ENCODE measurements around the gene FHDC1. TPM values are rescaled to one million over a fixed set of nuclear protein-coding genes. Genes with fewer than 3 reads are reported as not detected.

Gene FHDC1
- total RNA-seq, 1 experiment from 2014 or later: 18.1 TPM

DNA sequence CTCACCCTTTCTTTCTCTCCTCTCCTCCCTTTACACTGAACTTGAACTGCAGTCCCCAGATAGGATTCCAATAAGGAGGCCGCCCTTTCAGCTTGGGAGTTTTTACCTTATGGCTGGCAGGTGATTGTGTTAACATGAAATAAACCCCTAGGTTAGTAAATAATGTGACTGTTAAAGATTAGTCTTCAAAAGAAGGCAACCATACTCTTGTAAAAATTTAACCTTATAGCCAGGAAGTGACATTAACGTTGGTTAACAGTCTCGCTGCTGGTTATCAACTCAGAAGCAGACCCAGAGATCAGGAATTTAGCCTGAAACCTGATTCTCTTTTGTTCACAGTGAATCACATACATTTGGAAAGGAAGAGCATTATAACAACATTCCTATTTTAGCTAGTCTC lies 15.2 kb downstream of the FHDC1 start:
- ATAC-seq (peak; percentile 45), DNase-seq (ENCODE audit: low spot score) (no peak)
- Mint-ChIP-seq H3K36me3 (peaks cover 45% of the 10 kb centered on the region), H3K4me3 (peak overlapping the region; percentile 10), H3K9me3 (no peaks in the 10 kb centered on the region), H3K27ac (peak overlapping the region; percentile 98), H3K27me3 (ENCODE audit: low read depth) (no peaks in the 10 kb centered on the region), H3K4me1 (peaks cover 65% of the 10 kb centered on the region)
- ChIA-PET POLR2A (no interaction called here), CTCF (interaction anchor here (1.0 to 2.9 kb wide), 3 partner anchors 15 to 132 kb away, joined by 3 to 26 read pairs (median 15); partner anchors contain the start of gene FHDC1)
- TF ChIP-seq CREB1 (CRISPR knock-in tag; IDR thresholded peaks at IDR 0.05) (no peak), ZNF317 (CRISPR knock-in tag; IDR thresholded peaks at IDR 0.05; ENCODE audit: borderline replicate concordance, low read depth) (no peak), SP1 (CRISPR knock-in tag; conservative IDR thresholded peaks at IDR 0.05) (no peak), ZNF232 (CRISPR knock-in tag; IDR thresholded peaks at IDR 0.05) (no peak), TEAD4 (CRISPR knock-in tag; IDR thresholded peaks at IDR 0.05) (no peak), ATF1 (CRISPR knock-in tag; IDR thresholded peaks at IDR 0.05) (no peak), SMAD3 (CRISPR knock-in tag; IDR thresholded peaks at IDR 0.05; ENCODE audit: borderline replicate concordance) (no peak), FOXJ3 (CRISPR knock-in tag; IDR thresholded peaks at IDR 0.05; ENCODE audit: borderline replicate concordance) (no peak), CBFB (CRISPR knock-in tag; IDR thresholded peaks at IDR 0.05; ENCODE audit: low read depth) (no peak), ZNF219 (CRISPR knock-in tag; IDR thresholded peaks at IDR 0.05; ENCODE audit: borderline replicate concordance) (no peak), ZBTB21 (CRISPR knock-in tag; IDR thresholded peaks at IDR 0.05; ENCODE audit: borderline replicate concordance) (no peak), NR3C1 (CRISPR knock-in tag; conservative IDR thresholded peaks at IDR 0.05; ENCODE audit: low read depth) (no peak), ELF4 (CRISPR knock-in tag; IDR thresholded peaks at IDR 0.05; ENCODE audit: low read depth) (no peak)
- TF ChIP-seq, protein P1, sequence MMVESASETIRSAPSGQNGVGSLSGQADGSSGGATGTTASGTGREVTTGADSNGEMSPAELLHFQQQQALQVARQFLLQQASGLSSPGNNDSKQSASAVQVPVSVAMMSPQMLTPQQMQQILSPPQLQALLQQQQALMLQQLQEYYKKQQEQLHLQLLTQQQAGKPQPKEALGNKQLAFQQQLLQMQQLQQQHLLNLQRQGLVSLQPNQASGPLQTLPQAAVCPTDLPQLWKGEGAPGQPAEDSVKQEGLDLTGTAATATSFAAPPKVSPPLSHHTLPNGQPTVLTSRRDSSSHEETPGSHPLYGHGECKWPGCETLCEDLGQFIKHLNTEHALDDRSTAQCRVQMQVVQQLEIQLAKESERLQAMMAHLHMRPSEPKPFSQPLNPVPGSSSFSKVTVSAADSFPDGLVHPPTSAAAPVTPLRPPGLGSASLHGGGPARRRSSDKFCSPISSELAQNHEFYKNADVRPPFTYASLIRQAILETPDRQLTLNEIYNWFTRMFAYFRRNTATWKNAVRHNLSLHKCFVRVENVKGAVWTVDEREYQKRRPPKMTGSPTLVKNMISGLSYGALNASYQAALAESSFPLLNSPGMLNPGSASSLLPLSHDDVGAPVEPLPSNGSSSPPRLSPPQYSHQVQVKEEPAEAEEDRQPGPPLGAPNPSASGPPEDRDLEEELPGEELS (CRISPR knock-in tag; IDR thresholded peaks at IDR 0.05): no peak
- TF ChIP-seq, protein P2, sequence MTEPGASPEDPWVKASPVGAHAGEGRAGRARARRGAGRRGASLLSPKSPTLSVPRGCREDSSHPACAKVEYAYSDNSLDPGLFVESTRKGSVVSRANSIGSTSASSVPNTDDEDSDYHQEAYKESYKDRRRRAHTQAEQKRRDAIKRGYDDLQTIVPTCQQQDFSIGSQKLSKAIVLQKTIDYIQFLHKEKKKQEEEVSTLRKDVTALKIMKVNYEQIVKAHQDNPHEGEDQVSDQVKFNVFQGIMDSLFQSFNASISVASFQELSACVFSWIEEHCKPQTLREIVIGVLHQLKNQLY (CRISPR knock-in tag; IDR thresholded peaks at IDR 0.05): no peak
- TF ChIP-seq, protein P3, sequence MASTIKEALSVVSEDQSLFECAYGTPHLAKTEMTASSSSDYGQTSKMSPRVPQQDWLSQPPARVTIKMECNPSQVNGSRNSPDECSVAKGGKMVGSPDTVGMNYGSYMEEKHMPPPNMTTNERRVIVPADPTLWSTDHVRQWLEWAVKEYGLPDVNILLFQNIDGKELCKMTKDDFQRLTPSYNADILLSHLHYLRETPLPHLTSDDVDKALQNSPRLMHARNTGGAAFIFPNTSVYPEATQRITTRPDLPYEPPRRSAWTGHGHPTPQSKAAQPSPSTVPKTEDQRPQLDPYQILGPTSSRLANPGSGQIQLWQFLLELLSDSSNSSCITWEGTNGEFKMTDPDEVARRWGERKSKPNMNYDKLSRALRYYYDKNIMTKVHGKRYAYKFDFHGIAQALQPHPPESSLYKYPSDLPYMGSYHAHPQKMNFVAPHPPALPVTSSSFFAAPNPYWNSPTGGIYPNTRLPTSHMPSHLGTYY (CRISPR knock-in tag; IDR thresholded peaks at IDR 0.05): no peak
- TF ChIP-seq, protein P4, sequence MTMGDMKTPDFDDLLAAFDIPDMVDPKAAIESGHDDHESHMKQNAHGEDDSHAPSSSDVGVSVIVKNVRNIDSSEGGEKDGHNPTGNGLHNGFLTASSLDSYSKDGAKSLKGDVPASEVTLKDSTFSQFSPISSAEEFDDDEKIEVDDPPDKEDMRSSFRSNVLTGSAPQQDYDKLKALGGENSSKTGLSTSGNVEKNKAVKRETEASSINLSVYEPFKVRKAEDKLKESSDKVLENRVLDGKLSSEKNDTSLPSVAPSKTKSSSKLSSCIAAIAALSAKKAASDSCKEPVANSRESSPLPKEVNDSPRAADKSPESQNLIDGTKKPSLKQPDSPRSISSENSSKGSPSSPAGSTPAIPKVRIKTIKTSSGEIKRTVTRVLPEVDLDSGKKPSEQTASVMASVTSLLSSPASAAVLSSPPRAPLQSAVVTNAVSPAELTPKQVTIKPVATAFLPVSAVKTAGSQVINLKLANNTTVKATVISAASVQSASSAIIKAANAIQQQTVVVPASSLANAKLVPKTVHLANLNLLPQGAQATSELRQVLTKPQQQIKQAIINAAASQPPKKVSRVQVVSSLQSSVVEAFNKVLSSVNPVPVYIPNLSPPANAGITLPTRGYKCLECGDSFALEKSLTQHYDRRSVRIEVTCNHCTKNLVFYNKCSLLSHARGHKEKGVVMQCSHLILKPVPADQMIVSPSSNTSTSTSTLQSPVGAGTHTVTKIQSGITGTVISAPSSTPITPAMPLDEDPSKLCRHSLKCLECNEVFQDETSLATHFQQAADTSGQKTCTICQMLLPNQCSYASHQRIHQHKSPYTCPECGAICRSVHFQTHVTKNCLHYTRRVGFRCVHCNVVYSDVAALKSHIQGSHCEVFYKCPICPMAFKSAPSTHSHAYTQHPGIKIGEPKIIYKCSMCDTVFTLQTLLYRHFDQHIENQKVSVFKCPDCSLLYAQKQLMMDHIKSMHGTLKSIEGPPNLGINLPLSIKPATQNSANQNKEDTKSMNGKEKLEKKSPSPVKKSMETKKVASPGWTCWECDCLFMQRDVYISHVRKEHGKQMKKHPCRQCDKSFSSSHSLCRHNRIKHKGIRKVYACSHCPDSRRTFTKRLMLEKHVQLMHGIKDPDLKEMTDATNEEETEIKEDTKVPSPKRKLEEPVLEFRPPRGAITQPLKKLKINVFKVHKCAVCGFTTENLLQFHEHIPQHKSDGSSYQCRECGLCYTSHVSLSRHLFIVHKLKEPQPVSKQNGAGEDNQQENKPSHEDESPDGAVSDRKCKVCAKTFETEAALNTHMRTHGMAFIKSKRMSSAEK (CRISPR knock-in tag; IDR thresholded peaks at IDR 0.05; ENCODE audit: borderline replicate concordance): no peak
- TF ChIP-seq, protein P5, sequence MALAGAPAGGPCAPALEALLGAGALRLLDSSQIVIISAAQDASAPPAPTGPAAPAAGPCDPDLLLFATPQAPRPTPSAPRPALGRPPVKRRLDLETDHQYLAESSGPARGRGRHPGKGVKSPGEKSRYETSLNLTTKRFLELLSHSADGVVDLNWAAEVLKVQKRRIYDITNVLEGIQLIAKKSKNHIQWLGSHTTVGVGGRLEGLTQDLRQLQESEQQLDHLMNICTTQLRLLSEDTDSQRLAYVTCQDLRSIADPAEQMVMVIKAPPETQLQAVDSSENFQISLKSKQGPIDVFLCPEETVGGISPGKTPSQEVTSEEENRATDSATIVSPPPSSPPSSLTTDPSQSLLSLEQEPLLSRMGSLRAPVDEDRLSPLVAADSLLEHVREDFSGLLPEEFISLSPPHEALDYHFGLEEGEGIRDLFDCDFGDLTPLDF (CRISPR knock-in tag; IDR thresholded peaks at IDR 0.05): no peak
- TF ChIP-seq, protein P6, sequence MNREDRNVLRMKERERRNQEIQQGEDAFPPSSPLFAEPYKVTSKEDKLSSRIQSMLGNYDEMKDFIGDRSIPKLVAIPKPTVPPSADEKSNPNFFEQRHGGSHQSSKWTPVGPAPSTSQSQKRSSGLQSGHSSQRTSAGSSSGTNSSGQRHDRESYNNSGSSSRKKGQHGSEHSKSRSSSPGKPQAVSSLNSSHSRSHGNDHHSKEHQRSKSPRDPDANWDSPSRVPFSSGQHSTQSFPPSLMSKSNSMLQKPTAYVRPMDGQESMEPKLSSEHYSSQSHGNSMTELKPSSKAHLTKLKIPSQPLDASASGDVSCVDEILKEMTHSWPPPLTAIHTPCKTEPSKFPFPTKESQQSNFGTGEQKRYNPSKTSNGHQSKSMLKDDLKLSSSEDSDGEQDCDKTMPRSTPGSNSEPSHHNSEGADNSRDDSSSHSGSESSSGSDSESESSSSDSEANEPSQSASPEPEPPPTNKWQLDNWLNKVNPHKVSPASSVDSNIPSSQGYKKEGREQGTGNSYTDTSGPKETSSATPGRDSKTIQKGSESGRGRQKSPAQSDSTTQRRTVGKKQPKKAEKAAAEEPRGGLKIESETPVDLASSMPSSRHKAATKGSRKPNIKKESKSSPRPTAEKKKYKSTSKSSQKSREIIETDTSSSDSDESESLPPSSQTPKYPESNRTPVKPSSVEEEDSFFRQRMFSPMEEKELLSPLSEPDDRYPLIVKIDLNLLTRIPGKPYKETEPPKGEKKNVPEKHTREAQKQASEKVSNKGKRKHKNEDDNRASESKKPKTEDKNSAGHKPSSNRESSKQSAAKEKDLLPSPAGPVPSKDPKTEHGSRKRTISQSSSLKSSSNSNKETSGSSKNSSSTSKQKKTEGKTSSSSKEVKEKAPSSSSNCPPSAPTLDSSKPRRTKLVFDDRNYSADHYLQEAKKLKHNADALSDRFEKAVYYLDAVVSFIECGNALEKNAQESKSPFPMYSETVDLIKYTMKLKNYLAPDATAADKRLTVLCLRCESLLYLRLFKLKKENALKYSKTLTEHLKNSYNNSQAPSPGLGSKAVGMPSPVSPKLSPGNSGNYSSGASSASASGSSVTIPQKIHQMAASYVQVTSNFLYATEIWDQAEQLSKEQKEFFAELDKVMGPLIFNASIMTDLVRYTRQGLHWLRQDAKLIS (CRISPR knock-in tag; IDR thresholded peaks at IDR 0.05; ENCODE audit: borderline replicate concordance): no peak

Measured in WTC11 (cell line).